Lower leg skin (tissue), 4 donors: ENCODE results near the gene TMEM156. TPM values are rescaled to one million over a fixed set of nuclear protein-coding genes. Genes with fewer than 3 reads are reported as not detected.
"Not testable (repeated sequence)": the region's sequence is repeated elsewhere in the genome, so short reads cannot be mapped to it uniquely, and the experiment has no call there.

Source experiments
- DNase-seq, 2 donors: peaks; one replicate each; pipeline ENCODE4 v3.0.0-alpha.2; 2019; ENCODE audit warnings: low spot score in 2 of 2
- H3K4me3 ChIP-seq: fragments of 200-600 bp; sonication (generic); 2 replicates; pipeline ENCODE4 v1.5.1; 2017; ENCODE audit warnings: mild to moderate bottlenecking, low read depth; ENCODE audit not compliant: poor library complexity, severe bottlenecking
- POLR2A ChIP-seq, 2 donors: fragments of 450-650 bp; IDR thresholded peaks; one replicate each; pipeline ENCODE4 v1.6.1; 2016 to 2017; ENCODE audit warnings: antibody characterized with exemption in 2 of 2, mild to moderate bottlenecking in 1 of 2, moderate library complexity in 1 of 2
- WGBS, 2 donors: methylation state at CpG; one replicate each; pipeline ENCODE4 v1.1.5; 2018; 5-methylcytosine and 5-hydroxymethylcytosine counted together
- intact Hi-C: fragments of 100-400 bp; cut with DNase I; formaldehyde crosslinking; loops from one replicate; pipeline ENCODE4 v1.15.0; 2023; ENCODE audit warnings: low total_unique reads
- total RNA-seq, 4 donors: library from RNA; depleted of rRNA; stranded (reverse); fragments of >200 nt; gene quantifications; one replicate each; pipeline ENCODE4 v1.1.0, GENCODE V29; 2016
- TF ChIP-seq, protein P1 (sequence below), 3 donors: fragments of 450-650 bp; IDR thresholded peaks; one replicate each; pipeline ENCODE4 v1.5.1; 2016; ENCODE audit warnings: antibody characterized with exemption in 3 of 3, mild to moderate bottlenecking in 3 of 3, moderate library complexity in 2 of 3

TMEM156 gene
- total RNA-seq, 4 donors from 2014 or later: 0.12 to 0.52 (median 0.23) TPM; not detected in 1

DNA sequence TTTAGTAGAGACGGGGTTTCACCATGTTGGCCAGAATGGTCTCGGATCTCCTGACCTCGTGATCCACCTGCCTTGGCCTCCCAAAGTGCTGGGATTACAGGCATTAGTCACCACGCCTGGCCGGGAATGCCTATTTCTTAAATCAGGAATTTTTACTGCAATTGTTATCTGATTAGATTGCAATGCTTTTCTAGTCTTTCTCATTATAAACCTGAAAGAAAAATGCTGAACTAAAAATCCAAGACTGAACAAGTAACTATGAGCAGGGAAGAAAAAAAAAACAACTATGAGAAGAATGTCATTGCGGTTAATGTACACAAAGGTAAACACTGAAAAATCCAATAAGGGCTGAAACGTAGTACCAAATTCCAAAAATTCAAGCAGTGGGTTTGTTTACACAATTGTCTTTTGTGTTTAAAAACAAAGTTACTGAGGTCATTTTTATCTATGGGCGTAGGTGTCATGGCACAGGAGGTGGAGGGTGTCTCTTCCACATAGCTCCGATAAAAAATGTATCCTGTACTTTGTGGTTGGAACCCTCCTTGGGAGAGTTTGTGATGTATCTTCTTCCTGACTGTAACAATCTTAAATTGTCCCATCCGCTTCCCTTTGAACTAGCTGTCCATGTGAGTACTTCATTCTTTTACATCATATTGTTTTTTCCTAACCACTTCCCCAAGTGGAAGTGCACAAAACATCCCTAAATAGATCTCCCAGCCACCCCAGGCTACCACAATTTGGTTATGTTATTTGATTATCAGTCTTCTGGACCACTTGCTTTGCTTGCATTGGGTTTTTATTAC is 11.1 kb upstream of the TMEM156 start:
- DNase-seq: no peak
- intact Hi-C loops: no loop called here
- no peak overlapping the region for H3K4me3 ChIP-seq
- WGBS, 2 donors: 66 to 77% methylated on average over 10 of the region's 10 CpGs
- no peak for TF ChIP-seq POLR2A (IDR thresholded peaks at IDR 0.05)
- TF ChIP-seq, protein P1, sequence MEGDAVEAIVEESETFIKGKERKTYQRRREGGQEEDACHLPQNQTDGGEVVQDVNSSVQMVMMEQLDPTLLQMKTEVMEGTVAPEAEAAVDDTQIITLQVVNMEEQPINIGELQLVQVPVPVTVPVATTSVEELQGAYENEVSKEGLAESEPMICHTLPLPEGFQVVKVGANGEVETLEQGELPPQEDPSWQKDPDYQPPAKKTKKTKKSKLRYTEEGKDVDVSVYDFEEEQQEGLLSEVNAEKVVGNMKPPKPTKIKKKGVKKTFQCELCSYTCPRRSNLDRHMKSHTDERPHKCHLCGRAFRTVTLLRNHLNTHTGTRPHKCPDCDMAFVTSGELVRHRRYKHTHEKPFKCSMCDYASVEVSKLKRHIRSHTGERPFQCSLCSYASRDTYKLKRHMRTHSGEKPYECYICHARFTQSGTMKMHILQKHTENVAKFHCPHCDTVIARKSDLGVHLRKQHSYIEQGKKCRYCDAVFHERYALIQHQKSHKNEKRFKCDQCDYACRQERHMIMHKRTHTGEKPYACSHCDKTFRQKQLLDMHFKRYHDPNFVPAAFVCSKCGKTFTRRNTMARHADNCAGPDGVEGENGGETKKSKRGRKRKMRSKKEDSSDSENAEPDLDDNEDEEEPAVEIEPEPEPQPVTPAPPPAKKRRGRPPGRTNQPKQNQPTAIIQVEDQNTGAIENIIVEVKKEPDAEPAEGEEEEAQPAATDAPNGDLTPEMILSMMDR (IDR thresholded peaks at IDR 0.05): no peak

DNA sequence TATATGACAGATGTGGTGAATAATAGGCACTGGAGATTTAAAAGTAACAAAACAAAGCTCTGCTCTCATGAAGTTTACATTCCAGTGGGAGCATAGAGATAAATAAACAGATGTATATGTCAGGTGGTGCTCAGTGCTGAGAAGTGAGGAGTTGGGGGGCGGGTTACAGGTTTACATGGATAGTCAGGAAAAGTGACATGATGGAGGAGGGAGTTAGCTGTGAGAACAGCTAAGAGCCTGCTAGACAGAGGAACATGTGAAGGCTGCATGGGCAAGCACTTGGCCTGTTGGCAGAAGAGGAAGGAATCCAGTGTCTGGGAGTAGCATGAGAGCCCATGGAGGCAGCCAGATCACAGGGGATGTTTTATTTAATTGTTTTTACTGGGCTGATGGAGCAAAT is 10.2 kb upstream of the TMEM156 start:
- TF ChIP-seq, protein P1 (IDR thresholded peaks at IDR 0.05): no peak
- TF ChIP-seq POLR2A (IDR thresholded peaks at IDR 0.05): no peak
- intact Hi-C loops: no loop called here
- DNase-seq: no peak
- no peak overlapping the region for H3K4me3 ChIP-seq
- 86 to 100% methylated on average over 1 of the region's 1 CpG for WGBS, 2 donors

DNA sequence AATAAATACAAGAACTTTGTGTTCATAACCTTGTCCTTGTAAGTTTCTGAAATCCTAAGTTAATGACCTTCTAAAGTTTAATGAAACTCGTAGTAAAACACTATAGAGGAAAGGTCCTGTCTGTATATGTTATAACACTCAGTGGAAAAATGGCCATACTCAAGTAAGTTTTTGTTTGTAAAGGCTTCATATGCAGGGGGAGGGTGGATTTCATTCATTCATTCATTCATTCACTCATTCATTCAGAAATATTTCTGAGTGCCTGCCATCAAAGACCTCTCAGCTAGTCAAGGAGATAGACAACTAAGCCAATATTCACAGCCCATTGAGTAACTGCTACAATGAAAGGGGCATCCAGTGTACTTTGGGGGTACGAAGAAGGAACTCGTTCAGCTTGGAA is 6.9 kb upstream of the TMEM156 start:
- no peak overlapping the region for H3K4me3 ChIP-seq
- WGBS, 2 donors: 94 to 97% methylated on average over 3 of the region's 3 CpGs
- intact Hi-C loops: no loop called here
- DNase-seq: no peak
- TF ChIP-seq, protein P1 (IDR thresholded peaks at IDR 0.05): no peak
- TF ChIP-seq POLR2A (IDR thresholded peaks at IDR 0.05): no peak

DNA sequence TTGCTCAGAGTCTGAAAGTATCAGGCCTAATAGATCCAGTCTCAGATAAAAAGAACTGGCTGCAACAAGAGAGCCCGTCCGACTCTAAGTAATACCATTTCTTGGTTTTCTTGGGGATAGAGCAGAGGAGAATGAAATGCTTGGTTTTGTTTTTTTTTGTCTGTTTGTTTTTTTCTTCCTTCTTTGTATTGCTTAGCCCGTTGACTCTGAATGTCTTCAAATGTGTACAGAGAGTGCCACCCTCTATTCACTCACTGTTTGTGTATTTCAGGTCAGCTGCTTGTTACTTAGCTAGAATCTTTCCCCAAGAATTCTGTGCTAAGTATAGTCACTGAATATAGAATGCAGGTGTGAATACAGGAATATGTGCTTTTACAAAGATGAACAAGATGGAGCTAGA is 5.7 kb upstream of the TMEM156 start:
- no peak overlapping the region for H3K4me3 ChIP-seq
- WGBS, 2 donors: 42 to 44% methylated on average over 3 of the region's 3 CpGs
- intact Hi-C loops: no loop called here
- no peak for TF ChIP-seq POLR2A (IDR thresholded peaks at IDR 0.05)
- TF ChIP-seq, protein P1 (IDR thresholded peaks at IDR 0.05): no peak
- DNase-seq: no peak

DNA sequence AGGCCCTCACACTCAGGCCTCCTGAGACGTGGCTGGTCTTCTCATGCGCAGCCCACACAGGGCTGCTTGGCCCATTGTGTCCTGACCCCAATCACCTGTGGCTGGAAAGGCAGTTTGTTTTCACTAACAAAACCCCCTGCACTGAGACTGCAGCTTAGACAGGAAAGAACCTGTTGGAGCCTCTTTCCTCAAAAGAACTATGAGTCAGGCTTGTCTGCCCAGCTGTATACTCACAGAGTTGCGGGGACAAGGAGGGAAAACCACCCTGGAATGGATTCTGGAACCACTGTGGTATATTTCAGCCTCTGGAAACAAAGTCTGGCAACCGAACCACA is 5.2 kb upstream of the TMEM156 start:
- intact Hi-C loops: no loop called here
- TF ChIP-seq, protein P1 (IDR thresholded peaks at IDR 0.05): no peak
- TF ChIP-seq POLR2A (IDR thresholded peaks at IDR 0.05): no peak
- H3K4me3 ChIP-seq: no peak overlapping the region
- DNase-seq: no peak
- WGBS, 2 donors: 51 to 64% methylated on average over 4 of the region's 4 CpGs

DNA sequence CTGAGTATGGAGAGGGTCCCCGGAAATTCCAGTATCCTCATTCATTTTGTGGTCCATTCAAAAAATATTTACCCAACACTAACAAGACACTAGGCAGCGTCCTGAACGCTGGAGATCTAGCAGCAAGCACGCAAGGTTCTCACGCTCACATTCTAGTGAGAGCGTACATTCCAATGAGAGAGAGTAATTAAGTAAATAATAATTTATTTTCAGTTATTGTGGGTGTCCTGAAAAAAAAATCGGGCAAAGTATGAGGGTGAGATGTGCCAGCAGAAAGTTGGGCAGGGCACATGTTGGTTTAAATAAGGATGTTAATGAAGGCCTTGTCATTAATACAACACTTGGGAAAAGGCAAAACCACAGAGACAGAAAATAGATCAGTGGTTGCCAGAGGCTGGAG is 4.0 kb upstream of the TMEM156 start:
- no peak for DNase-seq
- WGBS, 2 donors: 74 to 82% methylated on average over 7 of the region's 7 CpGs
- H3K4me3 ChIP-seq: no peak overlapping the region
- intact Hi-C loops: no loop called here
- TF ChIP-seq, protein P1 (IDR thresholded peaks at IDR 0.05): no peak
- no peak for TF ChIP-seq POLR2A (IDR thresholded peaks at IDR 0.05)

DNA sequence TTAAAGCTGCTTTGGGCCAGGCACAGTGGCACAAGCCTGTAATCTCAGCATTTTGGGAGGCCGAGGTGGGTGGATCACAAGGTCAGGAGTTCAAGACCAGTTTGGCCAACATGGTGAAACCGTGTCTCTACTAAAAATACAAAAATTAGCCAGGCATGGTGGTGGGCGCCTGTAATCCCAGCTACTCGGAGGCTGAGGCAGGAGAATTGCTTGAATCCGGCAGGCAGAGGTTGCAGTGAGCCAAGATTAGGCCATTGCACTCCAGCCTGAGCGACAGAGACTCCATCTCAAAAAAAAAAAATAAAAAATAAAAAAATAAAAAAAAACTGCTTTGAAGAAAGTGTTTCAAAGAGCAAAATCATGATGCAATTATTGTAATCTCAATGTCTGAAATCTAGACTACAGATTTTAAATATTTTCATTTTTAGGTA is 604 bp downstream of the TMEM156 start:
- not testable (repeated sequence) for H3K4me3 ChIP-seq

More for the DNA sequence above, 604 bp downstream of the TMEM156 start:
- DNase-seq, intact Hi-C loops: not testable (repeated sequence)
- 79 to 86% methylated on average over 6 of the region's 6 CpGs for WGBS, 2 donors
